ENCODE results near the gene GPR158.

DNA sequence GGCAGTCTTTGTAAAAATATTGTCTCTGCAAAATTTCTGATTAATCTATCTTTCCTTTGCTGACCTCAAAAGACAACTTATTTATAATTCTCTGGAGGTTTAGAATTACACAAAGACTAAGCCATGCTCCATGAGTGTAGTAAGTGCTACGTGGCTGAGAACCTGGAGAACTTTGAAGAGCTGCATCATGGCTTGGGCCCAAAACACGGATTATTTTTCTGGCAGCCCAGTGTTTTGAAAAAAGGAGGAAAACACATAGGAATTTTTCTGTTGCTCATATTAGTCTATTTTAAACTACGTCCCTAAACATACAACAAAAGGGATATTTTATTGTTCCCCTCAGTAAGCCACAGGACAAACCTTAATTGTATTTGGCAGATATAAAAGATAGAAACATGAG is 398.5 kb downstream of the GPR158 start:
- no peak for TF ChIP-seq EGR1 (IDR thresholded peaks at IDR 0.05; ENCODE audit: low read depth in 2 of 2)
- TF ChIP-seq, protein P1, sequence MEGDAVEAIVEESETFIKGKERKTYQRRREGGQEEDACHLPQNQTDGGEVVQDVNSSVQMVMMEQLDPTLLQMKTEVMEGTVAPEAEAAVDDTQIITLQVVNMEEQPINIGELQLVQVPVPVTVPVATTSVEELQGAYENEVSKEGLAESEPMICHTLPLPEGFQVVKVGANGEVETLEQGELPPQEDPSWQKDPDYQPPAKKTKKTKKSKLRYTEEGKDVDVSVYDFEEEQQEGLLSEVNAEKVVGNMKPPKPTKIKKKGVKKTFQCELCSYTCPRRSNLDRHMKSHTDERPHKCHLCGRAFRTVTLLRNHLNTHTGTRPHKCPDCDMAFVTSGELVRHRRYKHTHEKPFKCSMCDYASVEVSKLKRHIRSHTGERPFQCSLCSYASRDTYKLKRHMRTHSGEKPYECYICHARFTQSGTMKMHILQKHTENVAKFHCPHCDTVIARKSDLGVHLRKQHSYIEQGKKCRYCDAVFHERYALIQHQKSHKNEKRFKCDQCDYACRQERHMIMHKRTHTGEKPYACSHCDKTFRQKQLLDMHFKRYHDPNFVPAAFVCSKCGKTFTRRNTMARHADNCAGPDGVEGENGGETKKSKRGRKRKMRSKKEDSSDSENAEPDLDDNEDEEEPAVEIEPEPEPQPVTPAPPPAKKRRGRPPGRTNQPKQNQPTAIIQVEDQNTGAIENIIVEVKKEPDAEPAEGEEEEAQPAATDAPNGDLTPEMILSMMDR (IDR thresholded peaks at IDR 0.05; ENCODE audit: low read depth, low read length, missing input control), result no peak
- TF ChIP-seq REST (IDR thresholded peaks at IDR 0.05), result no peak
- TF ChIP-seq JUND (IDR thresholded peaks at IDR 0.05), result no peak
- TF ChIP-seq TAF1 (conservative IDR thresholded peaks at IDR 0.05), result no peak
- TF ChIP-seq, protein P2, sequence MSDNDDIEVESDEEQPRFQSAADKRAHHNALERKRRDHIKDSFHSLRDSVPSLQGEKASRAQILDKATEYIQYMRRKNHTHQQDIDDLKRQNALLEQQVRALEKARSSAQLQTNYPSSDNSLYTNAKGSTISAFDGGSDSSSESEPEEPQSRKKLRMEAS (IDR thresholded peaks at IDR 0.05), result no peak
- TF ChIP-seq RAD21 (IDR thresholded peaks at IDR 0.05), result no peak
- TF ChIP-seq, protein P3, sequence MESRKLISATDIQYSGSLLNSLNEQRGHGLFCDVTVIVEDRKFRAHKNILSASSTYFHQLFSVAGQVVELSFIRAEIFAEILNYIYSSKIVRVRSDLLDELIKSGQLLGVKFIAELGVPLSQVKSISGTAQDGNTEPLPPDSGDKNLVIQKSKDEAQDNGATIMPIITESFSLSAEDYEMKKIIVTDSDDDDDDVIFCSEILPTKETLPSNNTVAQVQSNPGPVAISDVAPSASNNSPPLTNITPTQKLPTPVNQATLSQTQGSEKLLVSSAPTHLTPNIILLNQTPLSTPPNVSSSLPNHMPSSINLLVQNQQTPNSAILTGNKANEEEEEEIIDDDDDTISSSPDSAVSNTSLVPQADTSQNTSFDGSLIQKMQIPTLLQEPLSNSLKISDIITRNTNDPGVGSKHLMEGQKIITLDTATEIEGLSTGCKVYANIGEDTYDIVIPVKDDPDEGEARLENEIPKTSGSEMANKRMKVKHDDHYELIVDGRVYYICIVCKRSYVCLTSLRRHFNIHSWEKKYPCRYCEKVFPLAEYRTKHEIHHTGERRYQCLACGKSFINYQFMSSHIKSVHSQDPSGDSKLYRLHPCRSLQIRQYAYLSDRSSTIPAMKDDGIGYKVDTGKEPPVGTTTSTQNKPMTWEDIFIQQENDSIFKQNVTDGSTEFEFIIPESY (IDR thresholded peaks at IDR 0.05), result no peak
- TF ChIP-seq FOXA1 (IDR thresholded peaks at IDR 0.05), result no peak
- no peak for TF ChIP-seq GABPA (IDR thresholded peaks at IDR 0.05 in 1 of 2, conservative IDR thresholded peaks at IDR 0.05 in 1 of 2)
